ENCODE results near the gene FAM168A. TPM values are rescaled to one million over a fixed set of nuclear protein-coding genes. Genes with fewer than 3 reads are reported as not detected.
A peak's percentile ranks its signal among the peaks of the same experiment; 100 is the strongest.

The FAM168A gene
- total RNA-seq, 4 donors from 2014 or later, result 22.2 to 35.7 (median 30.4) TPM

DNA sequence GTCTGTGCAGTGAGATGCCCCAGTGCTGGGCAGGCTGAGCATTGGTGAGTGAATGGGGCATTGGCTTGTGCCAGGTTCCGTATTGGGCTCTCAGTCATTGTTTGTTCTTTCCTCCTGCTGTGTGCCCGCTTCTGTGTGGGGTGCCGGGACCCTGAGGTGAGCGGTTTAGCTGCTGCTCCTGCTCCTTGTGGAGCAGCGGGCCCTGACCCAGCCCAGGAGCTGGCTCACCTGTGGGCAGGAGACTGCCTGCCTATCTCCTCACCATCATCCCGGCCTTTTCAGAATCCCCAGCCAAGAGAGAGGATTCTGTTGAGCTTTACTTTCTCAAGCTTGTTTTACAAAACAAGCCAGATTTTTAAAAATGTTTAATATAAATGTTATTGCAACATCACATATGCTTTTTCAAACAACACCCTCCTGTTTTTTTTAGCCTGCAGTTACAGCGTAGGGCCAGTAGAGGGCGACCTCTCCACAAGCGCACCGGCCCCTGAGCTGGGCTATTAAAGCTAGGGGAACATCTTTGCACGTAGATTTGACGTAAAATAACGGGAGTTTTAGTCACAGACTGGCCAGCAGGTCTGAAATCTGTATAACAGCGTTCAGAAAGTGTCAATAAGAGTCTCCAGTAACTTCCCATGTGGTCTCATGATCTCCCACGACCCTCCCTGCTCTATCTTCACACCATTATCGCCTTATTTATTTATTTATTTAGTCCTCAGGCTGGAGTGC lies 246.8 kb downstream of the FAM168A start:
- TF ChIP-seq, protein P1, sequence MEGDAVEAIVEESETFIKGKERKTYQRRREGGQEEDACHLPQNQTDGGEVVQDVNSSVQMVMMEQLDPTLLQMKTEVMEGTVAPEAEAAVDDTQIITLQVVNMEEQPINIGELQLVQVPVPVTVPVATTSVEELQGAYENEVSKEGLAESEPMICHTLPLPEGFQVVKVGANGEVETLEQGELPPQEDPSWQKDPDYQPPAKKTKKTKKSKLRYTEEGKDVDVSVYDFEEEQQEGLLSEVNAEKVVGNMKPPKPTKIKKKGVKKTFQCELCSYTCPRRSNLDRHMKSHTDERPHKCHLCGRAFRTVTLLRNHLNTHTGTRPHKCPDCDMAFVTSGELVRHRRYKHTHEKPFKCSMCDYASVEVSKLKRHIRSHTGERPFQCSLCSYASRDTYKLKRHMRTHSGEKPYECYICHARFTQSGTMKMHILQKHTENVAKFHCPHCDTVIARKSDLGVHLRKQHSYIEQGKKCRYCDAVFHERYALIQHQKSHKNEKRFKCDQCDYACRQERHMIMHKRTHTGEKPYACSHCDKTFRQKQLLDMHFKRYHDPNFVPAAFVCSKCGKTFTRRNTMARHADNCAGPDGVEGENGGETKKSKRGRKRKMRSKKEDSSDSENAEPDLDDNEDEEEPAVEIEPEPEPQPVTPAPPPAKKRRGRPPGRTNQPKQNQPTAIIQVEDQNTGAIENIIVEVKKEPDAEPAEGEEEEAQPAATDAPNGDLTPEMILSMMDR (IDR thresholded peaks at IDR 0.05), result peak; percentile 87 to 98 (median 94)
- TF ChIP-seq POLR2A (IDR thresholded peaks at IDR 0.05), result no peak
- H3K36me3 ChIP-seq, result no peaks in the 10 kb centered on the region
- no peaks in the 10 kb centered on the region for H3K9me3 ChIP-seq
- no peaks in the 10 kb centered on the region for H3K4me1 ChIP-seq
- H3K4me3 ChIP-seq, result no peak overlapping the region
- no peaks in the 10 kb centered on the region for H3K27me3 ChIP-seq
- no peak overlapping the region for H3K27ac ChIP-seq
- peak in 2 of 3 donors; percentile 60 to 78 for DNase-seq

Small RNA genes lying within 50 kb of the gene (small RNA-seq; reads per million reads assigned to genes)
- gene AP000763.2 (0 reads per million in 2 donors), gene HMGN2P38 (0 reads per million in 2 donors)

Other genes with a start within 250 kb of the FAM168A start
- 10 to 100 TPM in 1 of 4 donors, 1 to 10 TPM in 3; 1.2 to 19.0 (median 4.7) TPM for gene RELT, start 221.7 kb downstream of the FAM168A start, total RNA-seq
- gene PLEKHB1, start 48.5 kb upstream of the FAM168A start, total RNA-seq, result 10 to 100 TPM; 10.3 to 29.7 (median 12.0) TPM
- gene RAB6A, start 163.0 kb upstream of the FAM168A start, total RNA-seq, result 100 to 1,000 TPM in 3 of 4 donors, 10 to 100 TPM in 1; 76.7 to 198 (median 182) TPM
- 10 to 100 TPM; 26.8 to 50.3 (median 33.3) TPM for gene MRPL48, start 189.8 kb upstream of the FAM168A start, total RNA-seq

All from Peyer's patch (tissue), 4 donors.